HEK293 (cell line): ENCODE data around the gene ZNF32.

Experiments used
- GLIS2 ChIP-seq: fragments of 450-650 bp; formaldehyde crosslinking; IDR thresholded peaks from 2 replicates; pipeline ENCODE4 v1.5.1; 2016; ENCODE audit warnings: missing biosample characterization, missing genetic modification characterization
- HOXA7 ChIP-seq: sonication (generic); formaldehyde crosslinking; IDR thresholded peaks from 2 replicates; pipeline ENCODE4 v1.8.1; 2022; ENCODE audit warnings: missing genetic modification reagents, borderline replicate concordance
- HOXD13 ChIP-seq: sonication (generic); formaldehyde crosslinking; IDR thresholded peaks from 2 replicates; pipeline ENCODE4 v1.8.0; 2022; ENCODE audit warnings: missing genetic modification reagents, borderline replicate concordance
- REPIN1 ChIP-seq: fragments of 450-650 bp; formaldehyde crosslinking; IDR thresholded peaks from 2 replicates; pipeline ENCODE4 v1.5.1; 2017; ENCODE audit warnings: missing biosample characterization, missing genetic modification characterization, low read depth
- TCF7L2 ChIP-seq: IDR thresholded peaks from 2 replicates; pipeline ENCODE4 v1.6.1; 2011; ENCODE audit warnings: low read depth, mild to moderate bottlenecking, inconsistent platforms, low read length, moderate library complexity, borderline replicate concordance
- ZBTB49 ChIP-seq: fragments of 450-650 bp; formaldehyde crosslinking; IDR thresholded peaks from 2 replicates; pipeline ENCODE4 v1.5.1; 2016; ENCODE audit warnings: missing biosample characterization, missing genetic modification characterization, low read depth
- ZNF175 ChIP-seq: fragments of 450-650 bp; formaldehyde crosslinking; IDR thresholded peaks from 2 replicates; pipeline ENCODE4 v1.5.1; 2016; ENCODE audit warnings: missing biosample characterization, missing genetic modification characterization
- ZNF266 ChIP-seq: fragments of 450-650 bp; formaldehyde crosslinking; IDR thresholded peaks from 2 replicates; pipeline ENCODE4 v1.5.1; 2016; ENCODE audit warnings: missing biosample characterization, missing genetic modification characterization, low read depth
- ZNF350 ChIP-seq: fragments of 450-650 bp; formaldehyde crosslinking; IDR thresholded peaks from 2 replicates; pipeline ENCODE4 v1.5.0; 2017; ENCODE audit warnings: missing biosample characterization, mild to moderate bottlenecking, missing genetic modification characterization
- ZNF510 ChIP-seq: fragments of 450-650 bp; formaldehyde crosslinking; IDR thresholded peaks from 2 replicates; pipeline ENCODE4 v1.5.1; 2018; ENCODE audit warnings: mild to moderate bottlenecking, missing genetic modification characterization, missing biosample characterization; ENCODE audit not compliant: insufficient replicate concordance
- ZNF629 ChIP-seq: fragments of 450-650 bp; formaldehyde crosslinking; IDR thresholded peaks from 2 replicates; pipeline ENCODE4 v1.5.1; 2017; ENCODE audit warnings: missing biosample characterization, missing genetic modification characterization
- ZNF704 ChIP-seq: fragments of 450-650 bp; formaldehyde crosslinking; IDR thresholded peaks from 2 replicates; pipeline ENCODE4 v1.5.1; 2016; ENCODE audit warnings: missing biosample characterization, missing genetic modification characterization
- ZSCAN23 ChIP-seq: fragments of 450-650 bp; formaldehyde crosslinking; IDR thresholded peaks from 2 replicates; pipeline ENCODE4 v1.5.1; 2016; ENCODE audit warnings: missing biosample characterization, missing genetic modification characterization
- TF ChIP-seq, protein P1 (sequence below): fragments of 450-650 bp; formaldehyde crosslinking; IDR thresholded peaks from 2 replicates; pipeline ENCODE4 v1.5.1; 2016; ENCODE audit warnings: missing biosample characterization, missing genetic modification characterization

DNA sequence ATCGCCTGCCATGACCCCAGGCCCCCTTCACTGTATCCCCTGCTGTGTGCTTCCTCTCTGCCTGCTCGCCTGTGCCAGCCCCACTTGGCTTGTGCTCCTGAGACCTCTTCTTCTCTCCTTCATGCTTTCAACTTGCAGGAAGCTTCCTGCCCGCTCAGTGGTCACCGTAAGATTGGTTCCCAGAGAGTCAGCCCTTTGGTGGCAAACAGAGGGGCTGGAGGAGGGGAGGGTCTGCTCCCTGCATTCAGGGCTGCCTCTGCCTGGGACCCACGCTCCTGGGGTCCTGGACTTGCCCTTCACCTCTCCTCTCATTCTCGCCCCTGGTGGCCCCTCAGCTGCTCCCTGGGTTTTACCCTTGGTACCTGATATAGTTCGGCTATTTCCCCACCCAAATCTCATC, 45.8 kb upstream of the ZNF32 start:
- TF ChIP-seq GLIS2 (no peak), ZNF629 (no peak), ZNF350 (tag by site-specific recombination) (no peak), ZNF704 (tag by site-specific recombination) (no peak), ZBTB49 (tag by site-specific recombination) (no peak), REPIN1 (tag by site-specific recombination) (no peak), ZNF175 (no peak), ZNF510 (tag by site-specific recombination) (no peak), HOXD13 (CRISPR knock-in tag) (no peak), TCF7L2 (no peak), ZSCAN23 (tag by site-specific recombination) (no peak), ZNF266 (tag by site-specific recombination) (no peak), HOXA7 (CRISPR knock-in tag) (no peak)
- TF ChIP-seq, protein P1, sequence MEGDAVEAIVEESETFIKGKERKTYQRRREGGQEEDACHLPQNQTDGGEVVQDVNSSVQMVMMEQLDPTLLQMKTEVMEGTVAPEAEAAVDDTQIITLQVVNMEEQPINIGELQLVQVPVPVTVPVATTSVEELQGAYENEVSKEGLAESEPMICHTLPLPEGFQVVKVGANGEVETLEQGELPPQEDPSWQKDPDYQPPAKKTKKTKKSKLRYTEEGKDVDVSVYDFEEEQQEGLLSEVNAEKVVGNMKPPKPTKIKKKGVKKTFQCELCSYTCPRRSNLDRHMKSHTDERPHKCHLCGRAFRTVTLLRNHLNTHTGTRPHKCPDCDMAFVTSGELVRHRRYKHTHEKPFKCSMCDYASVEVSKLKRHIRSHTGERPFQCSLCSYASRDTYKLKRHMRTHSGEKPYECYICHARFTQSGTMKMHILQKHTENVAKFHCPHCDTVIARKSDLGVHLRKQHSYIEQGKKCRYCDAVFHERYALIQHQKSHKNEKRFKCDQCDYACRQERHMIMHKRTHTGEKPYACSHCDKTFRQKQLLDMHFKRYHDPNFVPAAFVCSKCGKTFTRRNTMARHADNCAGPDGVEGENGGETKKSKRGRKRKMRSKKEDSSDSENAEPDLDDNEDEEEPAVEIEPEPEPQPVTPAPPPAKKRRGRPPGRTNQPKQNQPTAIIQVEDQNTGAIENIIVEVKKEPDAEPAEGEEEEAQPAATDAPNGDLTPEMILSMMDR (tag by site-specific recombination): no peak
